Stimulated activated CD8-positive, alpha-beta memory T cell treated with anti-CD3 and anti-CD28 coated beads, Interleukin-4, amount 100 ng/mL, for 24 hours (primary cell): ENCODE measurements around the gene NPHP4.
"Not testable (repeated sequence)": the region's sequence is repeated elsewhere in the genome, so short reads cannot be mapped to it uniquely, and the experiment has no call there.

Source experiments
- DNase-seq: peaks from one replicate; pipeline ENCODE4 v3.0.0-alpha.2; 2020; ENCODE audit warnings: low read depth

Gene NPHP4

GRCh38 chr1:5910276-5910620, 82.0 kb downstream of the NPHP4 start:
- DNase-seq = no peak

GRCh38 chr1:5909576-5910275, 82.5 kb downstream of the NPHP4 start:
- DNase-seq = no peak

- DNase-seq = no peak
Observed at GRCh38 chr1:5908461-5909375, 83.5 kb downstream of the NPHP4 start.

GRCh38 chr1:5907966-5908365, 84.3 kb downstream of the NPHP4 start:
- DNase-seq = no peak

- DNase-seq = no peak
Observed at GRCh38 chr1:5907386-5907785, 84.8 kb downstream of the NPHP4 start.

GRCh38 chr1:5906966-5907365, 85.3 kb downstream of the NPHP4 start:
- DNase-seq = no peak

GRCh38 chr1:5906116-5906515, 86.1 kb downstream of the NPHP4 start:
- no peak for DNase-seq

- no peak for DNase-seq
Observed at GRCh38 chr1:5905436-5905835, 86.8 kb downstream of the NPHP4 start.

- DNase-seq = no peak
Observed at GRCh38 chr1:5904551-5904950, 87.7 kb downstream of the NPHP4 start.

- no peak for DNase-seq
Observed at GRCh38 chr1:5903680-5904079, 88.5 kb downstream of the NPHP4 start.

- no peak for DNase-seq
Observed at GRCh38 chr1:5903031-5903430, 89.2 kb downstream of the NPHP4 start.

GRCh38 chr1:5901841-5902240, 90.4 kb downstream of the NPHP4 start:
- no peak for DNase-seq

- no peak for DNase-seq
Observed at GRCh38 chr1:5901150-5901549, 91.1 kb downstream of the NPHP4 start.

GRCh38 chr1:5898266-5898665, 94.0 kb downstream of the NPHP4 start:
- DNase-seq = no peak

GRCh38 chr1:5896706-5897660, 95.2 kb downstream of the NPHP4 start:
- DNase-seq = no peak

GRCh38 chr1:5895446-5896406, 96.5 kb downstream of the NPHP4 start:
- no peak for DNase-seq

- DNase-seq = not testable (repeated sequence)
Observed at GRCh38 chr1:5893699-5894278, 98.4 kb downstream of the NPHP4 start.

- DNase-seq = no peak
Observed at GRCh38 chr1:5892329-5892728, 99.9 kb downstream of the NPHP4 start.

GRCh38 chr1:5891736-5892135, 100.5 kb downstream of the NPHP4 start:
- DNase-seq = no peak

GRCh38 chr1:5891137-5891536, 101.1 kb downstream of the NPHP4 start:
- no peak for DNase-seq
